ENCODE results near the gene NDOR1. TPM values are rescaled to one million over a fixed set of nuclear protein-coding genes. Genes with fewer than 3 reads are reported as not detected.
A peak's percentile ranks its signal among the peaks of the same experiment; 100 is the strongest.

The NDOR1 gene
- total RNA-seq, 1 donor from 2014 or later = 2.6 TPM

- no peak for FAIRE-seq
- no peak for DNase-seq (ENCODE audit: low read depth)
- TF ChIP-seq CTCF (IDR thresholded peaks at IDR 0.05; ENCODE audit: insufficient read depth, low read length, severe bottlenecking) = peak; percentile 32
- Histone ChIP-seq H3K4me3 (ENCODE audit: low read depth, low read length) (peak overlapping the region; percentile 31), H3K27me3 (ENCODE audit: control insufficient read depth, insufficient read depth, low read length) (peaks cover 20% of the 10 kb centered on the region), H3K36me3 (ENCODE audit: control insufficient read depth, insufficient read depth, low read length) (no peaks in the 10 kb centered on the region)
Observed at GRCh38 chr9:137162505-137163364, 42.8 kb upstream of the NDOR1 start.

GRCh38 chr9:137163365-137163715, 42.2 kb upstream of the NDOR1 start:
- Histone ChIP-seq H3K4me3 (ENCODE audit: low read depth, low read length) (peak overlapping the region; percentile 31), H3K27me3 (ENCODE audit: control insufficient read depth, insufficient read depth, low read length) (peaks cover 22% of the 10 kb centered on the region), H3K36me3 (ENCODE audit: control insufficient read depth, insufficient read depth, low read length) (no peaks in the 10 kb centered on the region)
- TF ChIP-seq CTCF (IDR thresholded peaks at IDR 0.05; ENCODE audit: insufficient read depth, low read length, severe bottlenecking) = no peak
- no peak for FAIRE-seq
- DNase-seq (ENCODE audit: low read depth) = no peak

DNA sequence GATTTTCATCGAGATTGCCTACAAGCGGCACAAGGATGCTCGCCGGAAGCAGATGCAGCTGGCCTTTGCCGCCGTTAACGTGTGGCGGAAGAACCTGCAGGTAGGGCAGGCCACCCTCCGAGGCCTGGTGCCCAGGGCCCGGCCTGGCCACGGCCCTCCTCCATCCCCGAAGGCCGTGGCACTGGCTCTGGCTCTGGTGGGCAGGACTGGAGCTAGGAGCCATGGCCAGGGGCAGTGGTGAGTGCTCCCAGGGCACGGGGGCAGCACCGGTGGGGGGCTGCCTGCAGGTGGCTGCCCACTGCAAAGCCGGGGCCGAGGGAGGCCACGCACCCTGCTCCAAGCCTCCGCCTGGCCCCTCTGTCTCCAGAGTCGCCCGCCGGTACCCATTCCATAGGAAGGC, 41.7 kb upstream of the NDOR1 start:
- peaks cover 22% of the 10 kb centered on the region for H3K27me3 ChIP-seq (ENCODE audit: control insufficient read depth, insufficient read depth, low read length)
- H3K36me3 ChIP-seq (ENCODE audit: control insufficient read depth, insufficient read depth, low read length) = no peaks in the 10 kb centered on the region
- DNase-seq (ENCODE audit: low read depth) (no peak), FAIRE-seq (no peak)
- no peak for TF ChIP-seq CTCF (IDR thresholded peaks at IDR 0.05; ENCODE audit: insufficient read depth, low read length, severe bottlenecking)
- H3K4me3 ChIP-seq (ENCODE audit: low read depth, low read length) = no peak overlapping the region

- Histone ChIP-seq H3K27me3 (ENCODE audit: control insufficient read depth, insufficient read depth, low read length) (peaks cover 20% of the 10 kb centered on the region), H3K36me3 (ENCODE audit: control insufficient read depth, insufficient read depth, low read length) (no peaks in the 10 kb centered on the region), H3K4me3 (ENCODE audit: low read depth, low read length) (no peak overlapping the region)
- DNase-seq (ENCODE audit: low read depth) (no peak), FAIRE-seq (no peak)
- TF ChIP-seq CTCF (IDR thresholded peaks at IDR 0.05; ENCODE audit: insufficient read depth, low read length, severe bottlenecking) = no peak
Observed at GRCh38 chr9:137164370-137165249, 40.9 kb upstream of the NDOR1 start.

GRCh38 chr9:137165250-137165836, 40.2 kb upstream of the NDOR1 start:
- no peaks in the 10 kb centered on the region for H3K36me3 ChIP-seq (ENCODE audit: control insufficient read depth, insufficient read depth, low read length)
- H3K27me3 ChIP-seq (ENCODE audit: control insufficient read depth, insufficient read depth, low read length) = peaks cover 21% of the 10 kb centered on the region
- DNase-seq (ENCODE audit: low read depth) (no peak), FAIRE-seq (no peak)
- TF ChIP-seq CTCF (IDR thresholded peaks at IDR 0.05; ENCODE audit: insufficient read depth, low read length, severe bottlenecking) = no peak
- H3K4me3 ChIP-seq (ENCODE audit: low read depth, low read length) = no peak overlapping the region
